Medulla oblongata (tissue), 1 donor: ENCODE results near the gene CACNA2D3.

Source experiments
- DNase-seq: peaks from one replicate; pipeline ENCODE4 v3.0.0-alpha.2; 2015; ENCODE audit errors: extremely low spot score

The CACNA2D3 gene

DNA sequence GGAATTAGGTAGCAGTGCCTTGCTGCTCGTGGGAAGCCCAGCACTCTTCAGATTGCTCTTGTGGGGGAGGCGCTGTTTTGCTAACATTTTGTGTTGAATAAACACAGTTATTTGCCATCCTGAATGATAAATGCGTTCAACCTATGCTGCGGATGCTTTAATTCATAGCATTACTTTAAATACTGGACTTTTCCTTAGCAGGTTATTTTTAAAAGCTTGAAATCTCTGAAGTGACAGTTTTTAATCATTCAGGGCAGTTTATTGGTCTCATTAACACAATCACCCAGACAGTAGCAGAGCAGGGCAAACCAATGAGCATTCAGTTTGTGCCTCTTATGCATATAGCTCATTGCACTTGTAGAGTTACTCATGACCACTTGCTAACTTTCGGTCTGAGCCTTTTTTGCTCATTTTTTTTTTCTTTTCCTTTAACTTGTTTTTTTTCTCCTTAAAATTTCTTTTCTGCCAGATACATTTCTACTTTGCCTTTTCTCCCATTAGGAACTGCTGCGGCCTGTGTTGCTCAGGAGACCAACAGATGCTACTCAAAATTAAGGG is 5.2 kb downstream of the CACNA2D3 start:
- DNase-seq: no peak

DNA sequence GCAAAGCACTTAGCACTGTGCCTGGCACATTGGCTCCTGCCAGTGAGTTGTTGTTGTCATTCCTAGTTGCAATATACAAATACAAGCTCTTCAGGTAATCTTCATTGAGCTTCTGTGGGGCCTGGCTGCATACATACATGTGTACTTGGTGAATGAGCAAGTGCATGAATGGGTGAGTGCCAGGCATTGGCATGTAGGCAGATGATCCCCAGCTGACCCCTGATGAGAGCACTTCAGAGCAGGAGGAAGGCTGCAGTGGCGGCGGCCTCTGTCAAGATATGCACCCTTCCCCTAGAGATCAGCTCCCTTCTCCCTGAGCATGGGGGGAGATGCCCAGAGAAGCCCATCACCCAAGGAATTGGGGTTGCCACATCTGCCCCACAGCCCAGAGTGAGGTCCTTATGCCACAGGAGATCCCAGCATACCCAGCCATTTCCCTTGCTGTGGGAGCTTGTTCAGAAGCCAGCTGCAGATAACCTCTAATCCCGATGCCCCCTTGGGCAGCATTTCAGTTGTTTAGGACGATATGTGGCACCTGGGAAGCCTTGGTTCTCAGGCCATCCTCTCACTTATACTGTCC is 8.8 kb downstream of the CACNA2D3 start:
- no peak for DNase-seq

DNA sequence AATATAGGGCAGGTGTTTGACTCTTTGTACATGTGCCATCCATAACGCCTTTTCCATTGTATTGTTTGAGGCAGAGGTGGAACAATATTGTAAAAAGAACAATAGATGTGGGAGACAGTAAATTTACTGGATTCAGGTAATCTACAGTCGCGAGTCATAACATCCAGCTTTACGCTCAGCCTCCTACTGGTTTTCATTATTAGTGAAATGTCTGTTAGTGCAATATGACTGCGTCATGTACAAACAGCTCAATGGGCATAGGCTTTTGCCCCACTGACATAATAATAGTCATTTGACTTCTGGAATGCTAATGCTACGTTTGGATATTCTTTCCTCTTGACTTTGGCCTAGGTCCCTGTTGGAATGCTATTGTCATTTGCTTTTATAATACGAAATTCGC is 9.5 kb downstream of the CACNA2D3 start:
- DNase-seq: no peak

DNA sequence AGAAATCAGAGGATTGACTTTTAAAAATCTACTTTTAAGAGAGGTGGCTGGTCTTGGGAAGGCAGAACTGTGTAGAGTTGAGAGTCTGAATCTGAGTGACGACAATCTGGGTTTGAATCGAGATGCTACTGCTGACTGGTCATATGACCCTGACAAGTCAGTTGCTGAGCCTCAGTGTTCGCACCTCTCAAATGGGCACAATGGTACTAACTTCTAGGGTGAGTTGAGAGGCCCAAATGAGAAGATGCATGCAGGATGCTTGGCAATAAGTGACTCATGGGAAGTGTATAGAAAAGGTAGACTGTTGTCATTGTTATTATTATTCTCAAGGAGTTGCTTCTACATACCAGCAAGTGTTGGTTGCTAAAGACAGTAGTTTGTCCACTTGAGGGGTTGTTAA is 10.3 kb downstream of the CACNA2D3 start:
- no peak for DNase-seq

DNA sequence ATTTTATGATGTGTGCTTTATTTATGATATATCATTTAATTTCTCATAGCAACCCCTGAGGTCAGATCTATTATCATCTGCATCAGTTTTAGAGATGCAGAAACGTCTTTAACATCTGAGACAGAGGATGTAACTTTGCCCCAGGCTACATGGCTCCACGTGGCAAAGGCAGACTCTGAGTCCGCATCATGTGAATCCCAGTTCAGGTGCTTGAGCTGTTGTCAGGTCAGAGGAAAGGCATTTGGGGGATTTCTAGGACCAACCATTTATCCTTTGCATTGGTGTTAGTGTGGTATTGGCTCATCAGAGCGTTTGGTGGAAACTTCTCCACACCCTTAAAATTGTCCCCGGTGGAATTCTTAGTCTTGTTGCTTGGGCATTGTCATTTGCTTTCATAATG is 10.8 kb downstream of the CACNA2D3 start:
- DNase-seq: no peak

DNA sequence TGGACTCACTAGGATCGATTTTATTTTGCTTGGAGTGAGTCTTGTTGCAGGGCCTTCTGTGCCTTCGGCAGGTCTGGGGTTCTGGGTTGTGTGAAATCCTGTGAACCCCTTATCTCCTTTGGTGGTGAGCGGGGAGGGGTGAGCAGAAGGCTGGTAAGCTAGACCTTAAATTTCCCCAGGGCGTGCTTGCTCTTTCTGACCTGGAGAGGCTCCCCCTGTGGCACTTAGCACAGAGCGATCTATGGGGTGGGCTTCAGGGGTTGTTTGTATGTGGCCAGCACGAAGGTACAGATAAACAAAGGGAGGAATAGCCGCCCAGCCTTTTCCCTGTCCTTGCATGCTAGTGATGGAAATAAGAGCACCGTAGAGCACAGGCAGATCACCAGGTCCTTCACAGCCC is 11.8 kb downstream of the CACNA2D3 start:
- no peak for DNase-seq

DNA sequence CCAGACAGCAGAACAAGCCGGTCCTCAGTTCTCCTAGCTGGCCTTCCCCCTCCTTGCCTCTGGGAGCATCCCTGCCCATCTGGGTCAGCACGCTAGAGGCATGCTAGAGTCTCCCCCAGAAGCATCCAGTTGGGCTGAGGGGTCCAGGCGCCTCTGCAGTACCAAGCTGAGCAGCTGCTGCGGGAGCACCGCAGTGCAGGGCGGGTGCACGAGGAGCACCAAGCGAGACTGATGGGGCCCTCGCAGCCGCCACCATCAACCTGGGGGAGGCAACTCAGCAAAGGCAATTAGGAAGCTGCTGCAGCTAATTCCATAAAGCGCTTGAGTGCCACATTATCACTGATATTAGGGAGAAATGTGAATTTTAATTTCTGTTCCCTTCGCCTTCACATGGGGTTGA is 12.4 kb downstream of the CACNA2D3 start:
- no peak for DNase-seq

DNA sequence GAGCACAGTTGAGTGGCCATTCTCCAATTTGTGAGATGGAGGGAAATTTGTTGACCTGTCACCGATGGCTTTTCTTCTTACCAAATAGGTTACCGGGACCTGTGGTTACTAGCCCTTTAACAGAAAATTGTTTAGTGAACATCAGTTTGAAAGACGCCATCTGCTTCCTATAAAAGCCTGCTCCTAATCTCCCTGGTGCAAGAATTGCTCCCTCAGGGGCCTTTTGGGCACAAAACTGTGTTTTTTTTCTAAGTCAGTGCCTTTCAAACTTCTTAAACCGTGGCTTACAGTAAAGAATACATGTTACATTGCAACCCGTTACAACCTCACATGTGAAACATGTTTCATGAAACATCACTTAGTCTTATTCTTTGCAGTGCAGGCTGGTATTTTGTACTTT is 15.0 kb downstream of the CACNA2D3 start:
- DNase-seq: no peak

DNA sequence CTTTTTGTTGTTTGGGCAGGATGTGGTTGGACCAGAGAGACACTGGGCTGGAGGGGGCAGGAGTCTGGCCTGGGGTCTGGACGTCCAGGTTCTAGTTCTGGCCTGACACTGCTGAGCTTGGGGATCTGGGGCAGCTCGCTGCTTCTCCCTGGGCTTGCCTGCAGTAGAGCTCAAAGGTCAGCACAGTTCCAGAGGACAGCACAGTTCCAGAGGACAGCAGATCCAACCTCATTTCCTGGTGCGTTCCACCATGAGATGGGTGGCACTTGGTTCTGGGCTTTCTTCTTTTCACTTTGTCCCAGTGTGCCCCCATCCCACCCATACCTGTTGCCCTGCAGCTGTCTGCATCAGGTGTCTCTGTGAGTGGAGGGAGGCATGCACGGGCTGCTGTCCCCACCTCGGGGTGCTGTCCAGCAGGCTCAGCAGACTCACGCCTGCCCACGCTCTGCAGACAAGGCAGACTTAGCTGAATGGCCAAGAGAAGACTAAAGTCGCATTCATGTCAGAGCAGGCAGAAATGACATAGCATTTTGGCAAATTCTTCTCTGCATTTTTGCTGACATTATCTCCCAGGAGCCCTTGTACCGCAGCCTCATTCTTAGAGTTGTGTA is 16.7 kb downstream of the CACNA2D3 start:
- no peak for DNase-seq

DNA sequence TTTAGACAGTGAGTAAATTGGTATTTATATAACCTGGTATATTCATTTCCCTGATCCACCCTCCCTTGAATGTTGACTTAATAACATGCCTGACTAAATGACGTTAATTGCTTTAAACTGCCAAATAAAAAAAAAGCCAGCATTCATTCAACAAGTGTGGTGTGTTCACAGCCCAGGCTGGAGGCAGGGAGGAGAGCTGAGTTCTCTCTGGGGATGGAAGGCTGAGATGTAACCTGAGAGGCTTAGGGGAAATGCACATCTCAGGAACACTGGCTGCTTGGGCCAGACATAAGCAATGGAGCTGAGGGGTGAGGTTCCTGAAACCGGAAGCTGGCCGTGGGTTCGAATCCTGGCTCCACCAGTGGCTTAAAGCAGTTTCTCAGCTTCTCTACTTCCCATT is 17.3 kb downstream of the CACNA2D3 start:
- DNase-seq: no peak

DNA sequence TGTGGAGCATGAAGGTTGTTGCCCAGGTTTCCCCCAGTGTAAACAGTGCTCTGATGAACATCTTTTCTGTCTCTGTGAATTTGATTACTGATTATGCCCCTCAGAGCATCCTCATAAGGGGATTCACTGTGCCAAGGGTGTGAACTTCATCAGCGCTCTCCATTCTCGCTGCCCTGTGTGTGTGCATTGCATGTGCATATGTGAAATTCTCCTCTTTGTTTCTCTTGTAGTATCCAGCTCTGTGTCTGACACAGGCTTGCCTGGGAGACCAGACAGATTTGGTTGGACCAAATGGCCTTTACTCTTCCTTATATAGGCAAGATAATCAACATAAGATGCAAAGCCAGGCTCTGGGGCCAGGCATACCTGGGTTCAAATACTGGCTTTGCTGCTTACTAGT is 21.9 kb downstream of the CACNA2D3 start:
- DNase-seq: no peak

DNA sequence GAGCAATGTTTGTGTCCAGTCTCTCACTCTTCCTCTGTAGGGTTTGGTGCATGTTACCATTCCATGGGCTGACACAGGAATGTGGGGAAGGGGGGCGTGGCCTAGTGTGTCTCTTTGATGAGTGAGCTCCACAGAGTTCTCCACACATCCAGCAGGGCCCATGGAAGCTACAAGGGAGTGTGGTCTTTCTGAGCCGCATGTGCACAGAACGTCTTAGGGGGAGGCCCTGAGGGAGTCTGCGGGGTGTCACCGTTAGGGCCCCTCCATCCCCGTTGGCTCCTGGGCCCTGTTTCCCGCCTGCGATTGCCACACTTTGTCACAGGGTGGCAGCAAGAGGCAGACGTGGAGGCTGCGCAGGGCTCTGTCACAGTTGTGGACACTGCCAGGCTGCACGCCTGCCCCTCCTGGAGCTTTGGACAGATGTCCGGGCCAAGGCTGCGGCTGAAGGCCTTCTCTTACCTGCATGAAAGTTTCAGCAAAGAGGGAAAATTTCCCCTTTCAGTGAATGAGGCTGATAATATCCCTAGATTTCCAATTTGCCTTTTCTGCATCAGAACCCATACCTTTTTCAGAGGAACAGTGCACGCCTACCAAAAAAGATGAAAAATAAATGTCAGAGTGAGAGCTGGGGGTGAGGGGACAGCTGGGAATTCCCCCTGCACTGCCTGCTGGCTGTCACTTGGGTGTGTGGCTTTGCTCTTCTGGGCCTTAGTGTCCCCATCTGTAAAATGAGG is 24.3 kb downstream of the CACNA2D3 start:
- peak; percentile 68 for DNase-seq

DNA sequence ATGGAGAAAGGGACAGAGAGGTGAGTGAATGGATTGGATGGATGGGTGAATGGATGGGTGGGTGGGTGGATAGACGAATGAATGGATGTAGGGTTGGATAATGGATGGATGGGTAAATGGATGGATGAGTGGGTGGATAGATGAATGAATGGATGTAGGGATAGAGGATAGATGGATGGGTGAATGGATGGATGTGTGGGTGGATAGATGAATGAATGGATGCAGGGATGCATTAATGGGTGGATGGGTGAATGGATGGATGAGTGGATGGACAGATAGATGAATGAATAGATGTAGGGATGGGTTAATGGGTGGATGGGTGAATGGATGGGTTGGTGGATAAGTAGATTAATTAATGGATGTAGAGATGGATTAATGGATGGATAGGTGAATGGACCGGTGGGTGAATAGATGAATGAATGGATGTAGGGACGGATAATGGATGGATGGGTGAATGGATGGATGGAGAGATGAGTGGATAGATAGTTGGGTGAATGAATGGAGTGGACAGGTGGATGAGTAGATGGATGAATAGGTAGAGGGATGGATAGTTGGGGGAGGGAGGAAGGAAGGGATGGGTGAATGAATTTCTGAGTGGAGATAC is 28.6 kb downstream of the CACNA2D3 start:
- no peak for DNase-seq

DNA sequence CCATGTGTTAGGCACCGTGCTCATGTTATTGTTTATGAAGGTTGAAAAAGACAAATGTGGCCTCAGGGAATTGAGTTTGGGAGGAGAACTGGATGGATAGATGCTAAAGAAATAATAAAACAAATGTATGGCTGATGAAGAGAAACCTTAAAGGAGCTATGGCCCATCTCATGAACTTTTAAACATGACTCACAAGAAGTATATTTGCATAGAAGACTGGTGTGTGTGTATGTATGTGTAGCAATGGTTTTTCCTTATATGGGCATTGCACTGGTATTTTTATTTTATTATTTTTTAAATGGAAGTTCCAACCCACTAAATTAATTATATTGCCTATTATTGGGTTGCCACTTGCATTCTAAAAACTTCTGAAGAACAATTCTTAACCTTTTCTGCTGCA is 31.1 kb downstream of the CACNA2D3 start:
- no peak for DNase-seq

DNA sequence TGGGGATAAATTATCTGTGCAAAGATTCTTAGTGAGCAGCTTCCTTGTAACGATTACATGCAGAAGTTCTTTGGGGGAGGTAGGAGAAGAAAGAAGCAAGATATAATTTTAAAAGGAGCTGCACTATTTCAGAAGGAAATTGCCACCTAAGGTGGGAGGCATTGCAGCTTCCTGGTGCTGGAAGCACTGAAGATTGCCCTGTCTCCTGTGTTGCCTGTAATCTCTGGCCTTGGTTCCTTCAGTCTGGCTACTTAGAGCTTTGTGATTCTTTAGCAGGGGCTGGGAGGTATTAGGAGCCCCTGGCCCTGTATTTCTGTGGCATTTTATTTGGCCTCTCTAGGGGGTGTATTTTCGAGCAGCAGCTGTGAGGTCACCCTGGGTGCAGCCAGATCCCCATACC is 35.5 kb downstream of the CACNA2D3 start:
- no peak for DNase-seq

DNA sequence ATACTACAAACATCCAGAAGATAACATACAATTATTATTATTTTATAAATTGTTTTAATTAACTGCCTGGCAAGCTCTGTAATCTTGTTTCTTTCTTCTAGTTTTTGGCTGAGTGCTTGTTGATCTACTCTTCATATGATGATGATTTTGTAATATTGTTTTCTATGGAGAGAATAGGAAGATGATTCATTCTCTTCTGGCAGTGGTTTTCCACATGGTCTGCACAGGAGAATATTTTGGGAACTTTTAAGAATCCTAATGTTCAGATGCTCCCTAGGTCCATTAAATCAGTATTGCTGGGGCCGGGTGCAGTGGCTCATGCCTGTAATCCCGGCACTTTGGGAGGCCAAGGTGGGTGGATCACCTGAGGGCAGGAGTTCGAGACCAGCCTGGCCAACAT is 37.6 kb downstream of the CACNA2D3 start:
- DNase-seq: no peak

DNA sequence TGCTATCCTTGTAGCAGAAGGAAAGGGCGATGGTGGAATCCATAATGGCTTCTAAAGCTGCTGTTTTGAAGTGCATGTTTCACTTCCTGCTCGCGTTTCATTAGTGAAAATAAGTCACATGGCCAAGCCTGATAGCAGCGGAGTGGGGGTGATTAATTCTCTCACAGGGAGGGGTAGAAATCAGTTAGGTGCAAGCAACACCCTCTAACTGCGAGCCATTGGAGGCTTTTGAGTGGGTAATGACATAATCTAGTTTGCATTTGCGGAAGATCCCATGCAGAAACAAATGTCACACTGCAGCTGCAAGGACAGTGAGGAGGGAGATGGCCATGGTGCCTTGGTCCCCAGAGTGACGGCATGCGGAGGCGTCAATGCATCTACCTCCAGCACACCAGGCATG is 41.1 kb downstream of the CACNA2D3 start:
- DNase-seq: no peak

DNA sequence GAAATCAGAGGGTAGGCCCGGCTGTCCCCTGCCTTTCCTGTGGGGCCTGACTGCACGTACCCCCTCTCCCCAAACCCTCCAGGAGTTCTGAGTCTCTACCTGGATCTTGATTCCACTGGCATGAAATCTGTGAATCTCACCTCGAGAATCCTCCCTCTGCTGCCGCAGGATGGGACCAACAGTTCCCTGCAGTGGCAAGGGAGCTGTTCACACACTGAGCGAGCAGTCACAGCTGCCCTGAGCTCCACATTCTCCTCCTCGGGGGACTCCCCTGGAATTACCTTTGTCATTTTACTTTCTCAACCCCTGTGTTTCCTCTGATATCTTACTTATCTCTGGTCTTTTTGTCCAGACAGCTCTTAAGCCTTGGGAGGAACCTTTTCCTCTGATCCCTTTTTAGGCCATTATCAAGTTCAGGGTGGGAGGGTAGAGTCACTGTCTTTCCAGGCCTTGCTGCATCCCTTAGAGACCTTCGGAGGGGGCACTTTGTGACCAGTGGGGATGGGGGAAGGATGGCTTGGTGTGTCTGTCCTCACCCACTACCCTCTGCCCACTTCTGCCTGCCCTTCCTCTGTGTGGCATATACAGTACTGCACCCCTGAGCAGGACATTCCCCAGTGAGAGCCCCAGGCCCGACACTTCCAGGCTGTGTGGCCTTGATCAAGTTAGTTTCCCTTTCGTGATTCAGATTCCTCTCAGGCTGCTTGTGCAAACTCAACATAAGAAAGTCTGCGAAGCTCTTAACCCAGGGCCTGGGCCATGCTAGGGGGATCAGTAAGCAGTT is 42.0 kb downstream of the CACNA2D3 start:
- DNase-seq: no peak

DNA sequence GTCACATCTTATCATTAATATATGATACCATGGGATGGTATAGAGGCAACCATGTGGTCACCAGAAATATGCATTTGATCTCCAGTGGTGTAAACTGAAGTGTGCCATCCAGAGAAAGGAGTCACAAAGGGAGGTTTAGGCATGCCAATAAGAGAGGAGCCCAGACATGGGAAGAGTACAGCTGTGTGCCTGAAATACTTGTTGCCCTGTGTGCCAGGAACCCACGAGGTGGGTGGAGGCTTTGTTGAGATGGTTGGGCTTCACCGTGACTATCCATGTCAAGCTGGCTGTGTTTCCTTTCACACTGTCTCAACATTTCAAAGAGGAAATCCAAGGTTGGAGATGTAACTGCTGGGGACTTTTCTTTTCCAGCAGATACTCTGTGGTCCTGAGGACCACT is 43.5 kb downstream of the CACNA2D3 start:
- no peak for DNase-seq

DNA sequence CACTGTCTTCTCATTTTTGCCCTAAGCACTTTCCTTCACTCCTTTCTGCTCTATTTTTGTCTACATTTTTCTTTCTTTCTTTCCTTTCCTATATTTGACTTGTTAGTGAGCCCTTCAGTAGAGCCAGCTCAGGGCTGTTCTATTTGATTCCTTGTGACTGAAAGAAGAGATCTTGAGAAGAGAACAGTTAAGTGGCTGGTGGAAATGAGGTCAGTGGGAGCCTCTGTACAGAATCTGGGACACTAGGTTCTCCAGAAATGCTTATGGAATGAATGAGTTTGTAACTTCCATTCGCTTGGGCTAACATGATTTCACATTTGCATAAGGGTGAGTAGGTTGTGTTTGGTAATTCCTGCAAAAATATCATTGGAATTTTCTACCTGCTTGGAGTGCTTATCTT is 45.6 kb downstream of the CACNA2D3 start:
- DNase-seq: no peak

DNA sequence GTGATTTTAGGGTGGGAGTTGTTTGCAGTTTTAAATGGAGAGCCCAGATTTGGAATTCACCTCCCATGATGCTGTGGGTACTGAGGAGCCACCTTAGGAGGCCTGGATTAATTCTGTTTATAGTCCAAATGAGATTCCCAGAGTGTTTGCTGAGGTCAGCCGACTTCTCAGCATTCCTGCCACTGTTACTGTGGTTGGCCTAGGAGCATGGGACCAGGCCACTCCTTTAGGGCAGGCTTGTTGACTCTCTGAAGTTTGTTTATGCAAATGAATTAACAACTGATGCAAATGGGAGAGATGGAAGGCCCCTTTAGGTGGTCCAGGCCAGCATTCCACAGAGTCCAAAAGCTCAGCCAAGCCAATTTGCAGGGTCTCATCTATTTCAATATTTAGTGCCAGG is 46.1 kb downstream of the CACNA2D3 start:
- DNase-seq: no peak

DNA sequence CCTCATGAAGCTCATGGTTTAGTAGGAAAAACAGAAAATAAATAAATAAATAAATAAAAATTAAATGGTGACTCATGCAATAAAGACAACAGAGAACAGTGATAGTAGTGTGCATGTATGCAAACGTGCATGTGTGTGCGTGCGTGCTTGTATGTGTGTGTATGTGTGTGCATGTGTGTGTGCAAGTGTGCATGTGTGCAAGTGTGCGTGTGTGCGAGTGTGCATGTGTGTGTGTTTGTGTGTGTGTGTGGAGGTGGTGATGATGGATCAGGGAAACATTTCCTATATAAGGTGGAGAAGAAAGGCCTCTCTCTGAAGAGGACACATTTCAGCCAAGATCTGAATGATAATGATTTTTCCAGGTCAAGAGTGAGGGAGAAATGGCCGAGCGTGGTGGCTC is 47.2 kb downstream of the CACNA2D3 start:
- no peak for DNase-seq
